Testis (tissue), 2 donors: ENCODE data around the gene BRI3.

ENCODE experiments used
- POLR2A ChIP-seq: fragments of 450-650 bp; IDR thresholded peaks from one replicate; pipeline ENCODE4 v1.6.1; 2017; ENCODE audit warnings: antibody characterized with exemption, mild to moderate bottlenecking, moderate library complexity
- TF ChIP-seq, protein P1 (sequence below), 3 experiments: fragments of 450-650 bp in 2 of 3; fragments of 200-600 bp in 1 of 3; sonication (generic) in 1 of 3; IDR thresholded peaks; one replicate each; pipeline ENCODE4 v1.5.1; 2016 to 2019; ENCODE audit warnings: antibody characterized with exemption in 3 of 3, mild to moderate bottlenecking in 2 of 3, moderate library complexity in 1 of 3

DNA sequence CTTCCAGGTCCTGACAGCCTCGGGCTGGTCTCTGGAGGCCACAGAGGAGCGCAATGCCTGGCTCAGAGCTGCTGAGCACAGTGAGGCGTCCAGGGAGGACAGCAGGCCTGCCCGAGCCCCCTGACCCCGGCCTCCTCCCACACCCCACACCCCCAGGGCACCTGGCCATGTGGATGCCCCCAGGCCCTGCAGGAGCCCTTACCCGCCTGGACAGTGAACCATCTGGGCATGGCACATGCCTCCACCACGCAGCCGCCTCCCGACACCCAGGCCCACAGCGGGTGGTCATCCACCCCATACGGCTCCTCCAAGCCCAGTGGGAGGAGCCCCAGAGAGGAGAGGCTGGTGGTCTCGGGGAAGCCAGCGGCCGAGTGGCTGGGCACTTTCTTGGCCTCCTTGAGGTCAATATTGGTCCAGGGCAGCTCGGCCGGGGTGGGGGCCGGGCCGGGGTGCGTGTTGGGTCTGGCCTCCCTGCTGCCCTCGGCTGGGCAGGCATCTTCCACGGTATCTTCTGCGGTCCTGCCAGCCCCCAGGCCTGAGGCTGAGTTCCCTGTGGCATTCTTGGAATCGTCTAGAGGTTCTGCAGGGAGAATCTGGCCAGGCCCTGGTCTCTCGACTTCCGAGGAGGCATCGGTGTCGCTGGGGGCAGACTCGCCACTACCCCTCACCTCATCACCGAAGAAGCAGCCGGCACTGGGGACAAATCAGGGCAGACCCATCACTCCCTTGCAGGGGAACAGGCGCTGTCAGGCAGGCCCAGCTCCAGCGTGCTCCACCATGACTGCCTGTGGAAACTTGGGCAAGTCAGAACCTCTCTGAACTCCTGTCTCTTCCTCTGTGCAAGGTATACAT lies 48.0 kb upstream of the BRI3 start:
- no peak for TF ChIP-seq POLR2A
- TF ChIP-seq, protein P1, sequence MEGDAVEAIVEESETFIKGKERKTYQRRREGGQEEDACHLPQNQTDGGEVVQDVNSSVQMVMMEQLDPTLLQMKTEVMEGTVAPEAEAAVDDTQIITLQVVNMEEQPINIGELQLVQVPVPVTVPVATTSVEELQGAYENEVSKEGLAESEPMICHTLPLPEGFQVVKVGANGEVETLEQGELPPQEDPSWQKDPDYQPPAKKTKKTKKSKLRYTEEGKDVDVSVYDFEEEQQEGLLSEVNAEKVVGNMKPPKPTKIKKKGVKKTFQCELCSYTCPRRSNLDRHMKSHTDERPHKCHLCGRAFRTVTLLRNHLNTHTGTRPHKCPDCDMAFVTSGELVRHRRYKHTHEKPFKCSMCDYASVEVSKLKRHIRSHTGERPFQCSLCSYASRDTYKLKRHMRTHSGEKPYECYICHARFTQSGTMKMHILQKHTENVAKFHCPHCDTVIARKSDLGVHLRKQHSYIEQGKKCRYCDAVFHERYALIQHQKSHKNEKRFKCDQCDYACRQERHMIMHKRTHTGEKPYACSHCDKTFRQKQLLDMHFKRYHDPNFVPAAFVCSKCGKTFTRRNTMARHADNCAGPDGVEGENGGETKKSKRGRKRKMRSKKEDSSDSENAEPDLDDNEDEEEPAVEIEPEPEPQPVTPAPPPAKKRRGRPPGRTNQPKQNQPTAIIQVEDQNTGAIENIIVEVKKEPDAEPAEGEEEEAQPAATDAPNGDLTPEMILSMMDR (IDR thresholded peaks at IDR 0.05), result no peak
